Measurements from ENCODE around the gene SRPRB. TPM values are rescaled to one million over a fixed set of nuclear protein-coding genes. Genes with fewer than 3 reads are reported as not detected.

The SRPRB gene
- total RNA-seq, 2 donors from 2014 or later: 16.4 to 24.8 TPM

- no peak overlapping the region for H3K4me3 ChIP-seq
- no peaks in the 10 kb centered on the region for H3K9me3 ChIP-seq
- H3K27me3 ChIP-seq: no peaks in the 10 kb centered on the region
- DNase-seq (ENCODE audit: low spot score): no peak
- no peak for TF ChIP-seq CTCF (IDR thresholded peaks at IDR 0.05)
- H3K4me1 ChIP-seq: peaks cover 0 to 20% of the 10 kb centered on the region in 2 donors
- no peak overlapping the region for H3K27ac ChIP-seq
- H3K36me3 ChIP-seq: no peaks in the 10 kb centered on the region
These were observed 45.8 kb downstream of the SRPRB start for GRCh38 chr3:133851266-133851906.

- Histone ChIP-seq H3K27ac (no peak overlapping the region), H3K4me1 (peaks cover 0 to 20% of the 10 kb centered on the region in 2 donors), H3K4me3 (no peak overlapping the region), H3K27me3 (no peaks in the 10 kb centered on the region), H3K36me3 (no peaks in the 10 kb centered on the region), H3K9me3 (no peaks in the 10 kb centered on the region)
- no peak for TF ChIP-seq CTCF (IDR thresholded peaks at IDR 0.05)
- DNase-seq (ENCODE audit: low spot score): no peak
These were observed 46.3 kb downstream of the SRPRB start for GRCh38 chr3:133851931-133852330.

GRCh38 chr3:133853063-133853924 lies 47.7 kb downstream of the SRPRB start:
- no peak for DNase-seq (ENCODE audit: low spot score)
- H3K27ac ChIP-seq: no peak overlapping the region

GRCh38 chr3:133853925-133854227 lies 48.3 kb downstream of the SRPRB start:
- H3K36me3 ChIP-seq: no peaks in the 10 kb centered on the region
- no peaks in the 10 kb centered on the region for H3K27me3 ChIP-seq
- no peak for DNase-seq (ENCODE audit: low spot score)
- peaks cover 0 to 20% of the 10 kb centered on the region in 2 donors for H3K4me1 ChIP-seq
- no peaks in the 10 kb centered on the region for H3K9me3 ChIP-seq
- no peak for TF ChIP-seq CTCF (IDR thresholded peaks at IDR 0.05)
- no peak overlapping the region for H3K4me3 ChIP-seq
- no peak overlapping the region for H3K27ac ChIP-seq

More at GRCh38 chr3:133853063-133853924, 47.7 kb downstream of the SRPRB start:
- no peaks in the 10 kb centered on the region for H3K9me3 ChIP-seq
- H3K36me3 ChIP-seq: no peaks in the 10 kb centered on the region
- H3K4me3 ChIP-seq: no peak overlapping the region
- no peaks in the 10 kb centered on the region for H3K27me3 ChIP-seq
- TF ChIP-seq CTCF (IDR thresholded peaks at IDR 0.05): no peak
- H3K4me1 ChIP-seq: peaks cover 0 to 20% of the 10 kb centered on the region in 2 donors

- Histone ChIP-seq H3K4me1 (peaks cover 0 to 20% of the 10 kb centered on the region in 2 donors), H3K27me3 (no peaks in the 10 kb centered on the region), H3K9me3 (no peaks in the 10 kb centered on the region), H3K4me3 (no peak overlapping the region), H3K36me3 (no peaks in the 10 kb centered on the region), H3K27ac (no peak overlapping the region)
- no peak for DNase-seq (ENCODE audit: low spot score)
- TF ChIP-seq CTCF (IDR thresholded peaks at IDR 0.05): no peak
These were observed 48.8 kb downstream of the SRPRB start for GRCh38 chr3:133854264-133855001.

All from right atrium auricular region (tissue), 2 donors.